LNCAP (cell line): Measurements from ENCODE around the gene COL6A1.

Experiments
- TF ChIP-seq, protein P1 (sequence below): fragments of 450-650 bp; IDR thresholded peaks from 2 replicates; pipeline ENCODE4 v1.5.1; 2017; ENCODE audit warnings: mild to moderate bottlenecking

COL6A1 gene

DNA sequence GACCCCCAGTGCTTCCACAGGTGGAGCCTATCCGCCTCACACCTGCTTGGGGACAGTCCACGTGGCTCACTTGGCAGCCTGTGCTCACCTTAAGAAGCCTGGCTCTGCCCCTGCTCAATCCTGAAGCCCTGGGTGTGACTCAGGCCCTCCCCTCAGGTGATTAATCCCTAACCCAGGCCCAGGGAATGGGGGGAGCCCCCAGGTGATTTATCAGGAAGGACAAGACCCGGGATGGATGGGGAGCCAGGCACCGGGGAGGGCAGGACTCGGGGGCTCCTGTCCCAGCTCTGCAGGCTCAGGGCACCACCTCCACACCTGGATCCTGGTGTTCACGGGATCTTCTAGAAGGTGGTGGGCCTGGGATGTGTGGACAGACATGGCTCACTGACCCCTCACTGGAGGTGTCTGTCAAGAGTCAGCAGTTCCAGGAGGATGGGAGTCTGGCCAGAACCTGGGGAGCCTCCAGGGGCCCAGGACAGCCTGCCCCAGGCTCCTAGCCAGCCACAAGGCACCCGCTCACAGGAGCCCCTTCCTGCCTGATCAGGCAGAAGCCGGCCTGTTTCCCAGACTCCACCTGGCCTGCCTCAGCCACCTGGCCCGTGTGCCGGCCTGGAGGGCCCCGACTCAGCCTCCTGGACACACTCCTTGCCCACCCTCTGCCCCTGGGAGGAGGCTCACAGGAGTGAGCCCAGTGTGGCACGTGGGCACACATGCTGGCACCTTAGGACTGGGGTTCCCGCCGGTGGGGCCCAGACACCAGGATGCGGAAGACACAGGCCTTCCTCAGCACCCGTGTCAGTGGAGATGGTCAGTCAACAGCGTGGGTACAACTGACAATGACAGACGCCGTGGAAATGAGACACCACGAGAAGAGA lies 38.6 kb upstream of the COL6A1 start:
- TF ChIP-seq, protein P1, sequence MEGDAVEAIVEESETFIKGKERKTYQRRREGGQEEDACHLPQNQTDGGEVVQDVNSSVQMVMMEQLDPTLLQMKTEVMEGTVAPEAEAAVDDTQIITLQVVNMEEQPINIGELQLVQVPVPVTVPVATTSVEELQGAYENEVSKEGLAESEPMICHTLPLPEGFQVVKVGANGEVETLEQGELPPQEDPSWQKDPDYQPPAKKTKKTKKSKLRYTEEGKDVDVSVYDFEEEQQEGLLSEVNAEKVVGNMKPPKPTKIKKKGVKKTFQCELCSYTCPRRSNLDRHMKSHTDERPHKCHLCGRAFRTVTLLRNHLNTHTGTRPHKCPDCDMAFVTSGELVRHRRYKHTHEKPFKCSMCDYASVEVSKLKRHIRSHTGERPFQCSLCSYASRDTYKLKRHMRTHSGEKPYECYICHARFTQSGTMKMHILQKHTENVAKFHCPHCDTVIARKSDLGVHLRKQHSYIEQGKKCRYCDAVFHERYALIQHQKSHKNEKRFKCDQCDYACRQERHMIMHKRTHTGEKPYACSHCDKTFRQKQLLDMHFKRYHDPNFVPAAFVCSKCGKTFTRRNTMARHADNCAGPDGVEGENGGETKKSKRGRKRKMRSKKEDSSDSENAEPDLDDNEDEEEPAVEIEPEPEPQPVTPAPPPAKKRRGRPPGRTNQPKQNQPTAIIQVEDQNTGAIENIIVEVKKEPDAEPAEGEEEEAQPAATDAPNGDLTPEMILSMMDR, result no peak

DNA sequence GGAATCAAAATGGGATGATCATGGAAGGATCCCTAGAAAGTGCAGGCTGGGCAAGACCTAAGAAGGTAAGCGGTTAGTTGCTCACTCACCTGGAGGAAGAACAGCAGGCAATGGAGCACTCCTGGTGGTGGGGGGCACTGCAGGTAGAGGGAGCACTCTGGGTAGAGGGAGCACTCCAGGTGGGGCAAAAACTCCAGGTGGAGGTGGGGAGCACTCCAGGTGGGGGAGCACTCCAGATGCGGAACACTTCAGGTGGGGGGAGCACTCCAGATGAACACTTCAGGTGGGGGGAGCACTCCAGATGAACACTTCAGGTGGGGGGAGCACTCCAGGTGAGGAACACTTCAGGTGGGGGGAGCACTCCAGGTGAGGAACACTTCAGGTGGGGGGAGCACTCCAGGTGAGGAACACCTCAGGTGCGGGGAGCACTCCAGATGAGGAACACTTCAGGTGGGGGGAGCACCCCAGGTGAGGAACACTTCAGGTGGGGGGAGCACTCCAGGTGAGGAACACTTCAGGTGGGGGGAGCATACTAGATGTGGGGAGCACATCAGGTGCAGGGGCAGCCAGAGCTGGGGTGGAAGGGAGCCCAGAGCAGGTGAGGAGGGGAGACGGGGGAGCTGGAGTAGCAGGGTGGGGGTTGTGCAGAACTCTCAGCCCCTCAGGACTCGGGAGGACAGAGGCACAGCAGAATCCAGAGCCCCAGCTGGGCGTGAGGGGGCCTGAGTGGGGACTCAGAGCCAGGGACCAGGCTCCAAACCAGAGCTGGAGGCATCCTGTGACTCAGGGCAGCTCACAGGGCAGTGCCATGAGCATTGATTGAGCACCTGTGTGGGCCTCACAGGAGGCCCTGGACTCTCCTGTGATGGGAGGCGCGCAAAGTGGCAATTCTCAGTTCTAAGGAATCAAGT lies 37.7 kb upstream of the COL6A1 start:
- TF ChIP-seq, protein P1, result no peak

DNA sequence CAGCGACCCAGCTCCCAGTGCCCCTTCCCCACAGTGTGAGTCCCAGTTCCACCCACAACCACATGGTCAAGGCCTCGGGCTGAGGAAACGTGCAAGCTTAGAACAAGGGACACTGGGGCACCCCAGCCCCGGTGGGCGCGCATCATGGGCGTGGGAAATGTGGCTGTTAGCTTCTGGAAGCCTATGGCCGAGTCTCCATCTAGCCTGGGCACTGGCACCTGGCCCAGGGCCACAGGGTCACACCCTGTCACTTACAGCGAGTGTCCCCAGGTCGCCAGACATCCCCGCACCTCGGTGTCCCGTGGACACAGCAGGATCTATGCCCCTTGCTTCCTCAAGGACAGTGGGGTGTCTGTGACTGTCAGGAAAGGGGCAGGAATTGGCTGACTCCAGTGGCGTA lies 37.0 kb upstream of the COL6A1 start:
- TF ChIP-seq, protein P1, result no peak

DNA sequence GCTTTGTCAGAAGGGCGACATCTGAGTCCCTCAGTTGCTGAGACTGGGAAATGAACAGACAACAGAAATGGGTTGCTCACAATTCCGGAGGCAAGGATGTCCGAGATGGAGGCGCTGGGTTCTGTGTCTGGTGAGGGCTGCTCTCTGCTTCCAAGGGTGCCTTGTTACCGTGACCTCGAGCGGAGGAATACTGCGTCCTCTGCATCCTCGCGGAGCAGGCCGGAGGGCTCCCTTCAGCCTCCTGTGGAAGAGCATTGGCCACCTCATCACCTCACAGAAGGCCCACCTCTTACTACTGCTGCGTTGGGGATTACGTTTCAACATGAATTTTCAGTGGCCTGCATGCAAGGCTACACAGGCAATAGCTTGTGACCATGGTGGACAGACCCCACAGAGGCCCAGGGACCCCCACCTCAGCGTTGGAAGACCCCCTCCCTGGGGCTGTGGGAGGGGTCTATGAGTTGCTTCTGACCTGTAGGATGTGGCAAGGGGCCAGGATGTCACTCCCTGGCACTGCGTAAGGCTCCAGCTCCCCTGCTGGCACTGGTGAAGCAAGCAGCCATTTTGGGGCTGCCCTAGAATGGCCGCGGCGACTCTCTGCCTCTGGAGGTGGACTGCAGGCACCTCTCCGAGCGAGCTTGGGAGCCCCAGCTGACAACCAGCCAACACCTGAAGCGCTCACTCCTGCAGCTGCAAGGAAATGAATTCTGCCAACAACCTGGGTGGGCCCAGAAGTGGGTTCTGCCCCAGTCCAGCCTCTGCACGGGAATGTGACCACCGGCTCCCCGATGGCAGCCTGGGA lies 36.3 kb upstream of the COL6A1 start:
- TF ChIP-seq, protein P1, result no peak

DNA sequence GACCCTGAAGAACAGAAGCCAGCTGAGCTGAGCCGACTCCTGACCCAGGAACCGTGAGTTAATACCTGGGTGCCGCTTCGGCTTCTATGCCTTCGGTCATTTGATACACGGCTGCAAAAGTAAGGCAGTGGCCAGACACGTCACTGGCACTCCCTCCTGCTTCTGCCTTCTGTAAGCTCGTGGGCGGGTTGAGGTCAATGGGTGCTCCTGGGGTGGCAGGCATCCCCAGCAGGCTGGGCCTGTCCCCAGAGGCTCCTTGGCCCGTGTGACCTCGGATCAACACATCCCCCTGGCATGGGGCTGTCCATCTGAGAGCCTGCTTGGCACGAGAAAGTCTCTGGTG lies 35.7 kb upstream of the COL6A1 start:
- TF ChIP-seq, protein P1, result no peak

DNA sequence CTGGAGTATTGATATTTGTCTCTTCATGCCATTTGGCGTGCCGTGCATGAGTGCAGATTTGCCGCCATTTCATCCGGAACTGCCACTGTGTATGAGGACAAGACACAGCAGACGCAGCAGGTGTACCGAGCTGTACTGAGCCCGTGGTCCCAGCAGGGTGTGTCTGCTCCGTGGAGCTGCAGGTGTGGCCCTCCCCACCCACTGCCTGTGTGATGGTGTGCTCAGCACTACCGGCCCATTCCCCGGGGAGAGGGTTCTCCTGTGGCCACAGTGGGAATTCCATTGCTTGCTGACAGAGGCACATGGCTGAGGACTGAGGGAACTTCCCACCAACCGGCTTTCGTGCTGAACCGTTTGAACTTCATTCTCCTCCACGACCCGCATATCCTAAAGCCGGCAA lies 34.3 kb upstream of the COL6A1 start:
- TF ChIP-seq, protein P1, result no peak

DNA sequence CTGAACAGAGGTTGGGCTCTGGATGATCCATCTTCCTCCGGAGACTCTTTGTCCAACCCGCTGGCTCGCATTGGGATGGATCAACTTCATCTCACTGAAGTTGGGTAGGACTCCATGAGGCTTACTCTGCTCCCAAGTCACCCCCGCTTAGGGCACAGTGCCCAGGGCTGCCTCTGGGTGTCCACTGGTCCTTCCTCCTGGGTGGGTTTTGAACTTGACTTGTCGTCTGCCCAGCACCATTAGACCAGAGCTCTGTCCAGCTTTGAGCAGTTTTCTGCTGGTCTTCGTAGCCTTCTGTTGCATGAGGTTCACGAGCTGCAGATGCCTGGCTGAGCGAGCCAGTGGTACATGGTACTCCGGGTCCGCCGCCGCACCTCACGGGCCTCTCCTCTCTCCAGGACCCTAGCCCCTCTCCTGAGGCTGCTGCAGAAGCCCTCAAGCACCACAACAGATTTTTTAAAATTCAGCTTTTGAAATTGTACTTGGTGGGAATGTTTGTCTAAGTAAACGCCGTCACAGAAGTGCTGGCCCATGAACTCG lies 33.8 kb upstream of the COL6A1 start:
- TF ChIP-seq, protein P1, result no peak
